ENCODE measurements around the gene TOMM34. TPM values are rescaled to one million over a fixed set of nuclear protein-coding genes. Genes with fewer than 3 reads are reported as not detected.

TOMM34 gene, protein sequence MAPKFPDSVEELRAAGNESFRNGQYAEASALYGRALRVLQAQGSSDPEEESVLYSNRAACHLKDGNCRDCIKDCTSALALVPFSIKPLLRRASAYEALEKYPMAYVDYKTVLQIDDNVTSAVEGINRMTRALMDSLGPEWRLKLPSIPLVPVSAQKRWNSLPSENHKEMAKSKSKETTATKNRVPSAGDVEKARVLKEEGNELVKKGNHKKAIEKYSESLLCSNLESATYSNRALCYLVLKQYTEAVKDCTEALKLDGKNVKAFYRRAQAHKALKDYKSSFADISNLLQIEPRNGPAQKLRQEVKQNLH
- 10 to 100 TPM; 70.8 to 76.6 (median 71.6) TPM for total RNA-seq

DNA sequence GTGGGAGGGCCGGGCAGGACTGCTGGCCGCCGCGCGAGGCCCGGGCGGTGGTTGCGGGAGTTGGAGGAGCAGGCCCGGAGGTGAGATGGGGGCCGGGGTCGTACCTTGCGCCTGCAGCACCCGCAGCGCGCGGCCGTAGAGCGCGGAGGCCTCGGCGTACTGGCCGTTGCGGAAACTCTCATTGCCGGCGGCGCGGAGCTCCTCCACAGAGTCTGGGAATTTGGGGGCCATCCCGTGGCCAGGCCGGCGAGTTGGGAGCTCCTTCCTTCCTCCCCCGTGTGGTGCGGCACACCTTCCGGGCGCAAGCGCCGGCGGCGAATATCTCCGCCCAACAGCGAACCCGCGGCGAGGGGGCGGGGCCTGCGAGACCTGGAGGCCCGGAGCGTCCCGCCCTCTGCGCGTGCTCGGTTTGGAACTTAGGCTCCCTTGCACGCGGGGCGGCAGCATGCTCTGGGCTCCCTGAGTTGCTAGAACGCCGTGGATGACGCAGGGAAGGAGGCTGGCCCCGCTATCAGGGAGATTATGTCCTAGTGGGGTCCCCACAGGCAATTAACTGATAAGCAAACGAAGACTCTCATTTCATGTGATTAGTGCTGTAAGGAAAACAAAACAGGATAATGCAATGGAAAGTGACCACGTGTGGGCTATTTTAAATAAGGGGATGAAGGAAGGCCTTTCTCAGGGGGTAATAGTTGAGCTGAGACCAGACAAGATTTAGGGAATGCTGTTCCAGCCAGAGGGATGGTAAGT is at the start of gene TOMM34:
Gene TOMM34 (minus strand): TSS at position 295 of the 750 bp plus-strand sequence. CDS start 64 bp downstream, at position 231.
- peak within 1 kb of the TSS; percentile 98 for H3K4me3 Mint-ChIP-seq
- no peaks in the 10 kb centered on the region for H3K27me3 Mint-ChIP-seq (ENCODE audit: low read depth)
- peaks cover 26% of the 10 kb centered on the region for H3K36me3 Mint-ChIP-seq (ENCODE audit: insufficient read depth)
- ATAC-seq = peak; percentile 83 to 87
- peaks cover 69% of the 10 kb centered on the region for H3K4me1 Mint-ChIP-seq (ENCODE audit: low read depth)
- DNase-seq = peak; percentile 96
- H3K9me3 Mint-ChIP-seq = no peaks in the 10 kb centered on the region

DNA sequence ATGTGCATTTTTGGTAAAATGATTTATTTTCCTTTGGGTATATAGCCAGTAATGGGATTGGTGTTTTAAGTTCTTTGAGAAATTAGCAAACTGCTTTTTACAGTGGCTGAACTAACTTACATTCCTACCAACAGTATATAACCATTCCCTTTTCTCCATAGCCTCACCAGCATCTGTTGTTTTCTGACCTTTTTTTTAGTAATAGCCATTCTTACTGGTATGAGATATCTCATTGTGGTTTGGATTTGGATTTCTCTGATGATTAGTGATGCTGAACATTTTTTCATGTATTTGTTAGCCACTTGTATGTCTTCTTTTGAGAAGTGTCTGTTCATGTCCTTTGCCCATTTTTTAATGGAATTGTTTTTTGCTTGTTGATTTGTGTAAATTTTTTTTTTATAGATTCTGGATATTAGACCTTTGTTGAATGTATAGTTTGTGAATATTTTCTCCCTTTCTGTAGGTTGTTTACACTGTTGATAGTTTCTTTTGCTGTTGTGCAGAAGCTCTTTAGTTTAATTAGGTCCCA is 48.4 kb upstream of the TOMM34 start:
- Mint-ChIP-seq H3K4me3 (no peak overlapping the region), H3K4me1 (ENCODE audit: low read depth) (peaks cover 50% of the 10 kb centered on the region), H3K27me3 (ENCODE audit: low read depth) (no peaks in the 10 kb centered on the region), H3K36me3 (ENCODE audit: insufficient read depth) (peaks cover 44% of the 10 kb centered on the region), H3K9me3 (no peaks in the 10 kb centered on the region)
- DNase-seq (no peak), ATAC-seq (no peak)

DNA sequence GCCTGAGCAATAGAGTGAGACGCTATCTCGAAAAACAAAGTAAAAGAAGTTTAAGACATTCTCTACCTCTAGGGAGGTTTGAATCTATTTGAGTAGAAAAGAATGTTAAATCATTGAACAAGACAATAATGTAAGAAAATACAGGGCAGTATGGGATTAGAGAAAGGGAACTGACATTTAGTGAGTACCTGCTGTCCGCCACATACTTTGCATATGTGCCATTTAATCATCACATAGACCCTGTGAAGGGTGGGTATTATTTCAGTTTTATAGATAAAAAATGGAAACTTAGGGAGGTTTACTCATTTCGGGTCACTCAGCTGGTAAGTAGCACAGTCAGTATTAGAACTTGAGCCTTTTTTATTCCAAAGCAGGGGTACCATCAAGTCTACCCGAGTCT is 37.5 kb upstream of the TOMM34 start:
- no peaks in the 10 kb centered on the region for H3K9me3 Mint-ChIP-seq
- H3K4me1 Mint-ChIP-seq (ENCODE audit: low read depth) = peaks cover 64% of the 10 kb centered on the region
- DNase-seq (no peak), ATAC-seq (peak; percentile 63)
- peaks cover 61% of the 10 kb centered on the region for H3K36me3 Mint-ChIP-seq (ENCODE audit: insufficient read depth)
- no peaks in the 10 kb centered on the region for H3K27me3 Mint-ChIP-seq (ENCODE audit: low read depth)
- H3K4me3 Mint-ChIP-seq = no peak overlapping the region

DNA sequence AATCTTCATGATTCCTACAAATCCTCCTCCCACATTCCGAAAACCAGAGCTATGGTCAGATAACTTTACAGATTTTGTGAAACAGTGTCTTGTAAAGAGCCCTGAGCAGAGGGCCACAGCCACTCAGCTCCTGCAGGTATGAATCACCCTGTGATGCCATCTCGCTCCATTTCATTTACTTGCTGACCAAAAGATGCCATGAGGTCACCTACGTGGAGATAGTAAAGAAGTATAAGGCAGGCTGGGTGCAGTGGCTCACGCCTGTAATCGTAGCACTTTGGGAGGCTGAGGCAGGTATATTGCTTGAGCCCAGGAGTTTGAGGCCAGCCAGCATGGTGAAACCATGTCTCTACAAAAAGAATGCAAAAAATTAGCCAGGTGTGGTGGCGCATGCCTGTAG is 37.0 kb upstream of the TOMM34 start:
- no peak for ATAC-seq
- Mint-ChIP-seq H3K4me3 (no peak overlapping the region), H3K27me3 (ENCODE audit: low read depth) (no peaks in the 10 kb centered on the region), H3K4me1 (ENCODE audit: low read depth) (peaks cover 64% of the 10 kb centered on the region), H3K9me3 (no peaks in the 10 kb centered on the region), H3K36me3 (ENCODE audit: insufficient read depth) (peaks cover 59% of the 10 kb centered on the region)
- no peak for DNase-seq

DNA sequence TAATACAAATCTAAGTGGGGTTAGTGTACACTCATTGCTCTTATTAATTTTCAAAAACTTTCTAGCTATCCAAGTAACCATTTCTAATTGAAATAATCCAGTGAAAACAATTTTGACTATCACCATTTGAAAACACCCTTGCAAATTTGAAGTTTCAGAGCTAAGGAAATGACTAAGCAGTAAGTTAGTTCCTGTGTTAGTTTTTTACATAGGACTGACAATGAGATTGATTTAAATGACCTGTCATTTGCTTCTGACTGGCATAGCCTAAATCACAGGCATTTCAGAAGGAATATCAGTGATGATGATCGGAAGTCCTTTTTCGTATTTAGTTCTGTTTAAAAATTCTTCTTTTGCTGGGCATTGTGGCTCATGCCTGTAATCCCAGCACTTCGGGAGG is 33.1 kb upstream of the TOMM34 start:
- Mint-ChIP-seq H3K4me3 (peak overlapping the region; percentile 56), H3K27me3 (ENCODE audit: low read depth) (no peaks in the 10 kb centered on the region), H3K9me3 (no peaks in the 10 kb centered on the region), H3K4me1 (ENCODE audit: low read depth) (peaks cover 81% of the 10 kb centered on the region), H3K36me3 (ENCODE audit: insufficient read depth) (peaks cover 47% of the 10 kb centered on the region)
- ATAC-seq (peak in 1 of 2 donors; percentile 38), DNase-seq (no peak)

DNA sequence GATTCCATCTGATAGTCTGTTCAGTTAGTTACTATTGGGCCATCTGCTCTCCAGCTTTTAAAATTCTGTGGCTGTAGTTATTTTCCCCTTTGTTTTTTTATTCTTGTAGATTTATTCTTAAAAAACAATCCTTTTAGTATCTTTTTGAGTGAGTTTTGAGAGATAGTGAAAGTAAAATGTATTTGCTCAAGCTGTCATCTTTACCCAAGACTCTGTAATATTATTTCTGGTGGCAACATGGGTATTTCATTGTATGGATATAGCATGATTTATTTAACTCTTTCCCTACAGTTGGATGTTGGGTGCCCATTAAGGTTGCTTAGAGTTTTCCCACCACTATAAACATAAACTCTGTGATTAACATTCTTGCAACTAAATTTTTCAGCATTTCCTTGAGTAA is 30.8 kb upstream of the TOMM34 start:
- H3K27me3 Mint-ChIP-seq (ENCODE audit: low read depth) = no peaks in the 10 kb centered on the region
- ATAC-seq (peak; percentile 39 to 48), DNase-seq (no peak)
- H3K4me3 Mint-ChIP-seq = peak overlapping the region; percentile 79
- peaks cover 43% of the 10 kb centered on the region for H3K36me3 Mint-ChIP-seq (ENCODE audit: insufficient read depth)
- no peaks in the 10 kb centered on the region for H3K9me3 Mint-ChIP-seq
- peaks cover 74% of the 10 kb centered on the region for H3K4me1 Mint-ChIP-seq (ENCODE audit: low read depth)

DNA sequence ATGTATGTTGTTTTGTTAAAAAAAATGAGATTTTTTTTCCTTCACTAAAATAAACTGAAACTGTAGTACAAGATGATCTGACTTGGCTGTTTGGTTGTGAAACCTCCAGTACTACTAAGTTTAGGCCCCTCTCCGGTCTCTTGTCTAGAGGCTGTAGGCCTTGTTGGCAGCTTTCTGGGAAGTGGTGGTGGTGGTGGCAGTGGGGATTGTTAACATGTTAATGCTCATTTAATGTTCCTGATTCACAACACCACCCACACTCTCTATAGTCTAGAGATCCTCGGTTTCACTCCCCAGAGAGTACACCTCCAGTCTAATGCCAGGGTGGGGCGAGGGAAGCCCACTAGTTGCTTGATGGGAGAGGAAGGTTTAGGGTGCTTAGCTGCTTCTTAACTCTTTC is 30.2 kb upstream of the TOMM34 start:
- Mint-ChIP-seq H3K9me3 (no peaks in the 10 kb centered on the region), H3K4me3 (peak overlapping the region; percentile 79), H3K27me3 (ENCODE audit: low read depth) (no peaks in the 10 kb centered on the region), H3K4me1 (ENCODE audit: low read depth) (peaks cover 75% of the 10 kb centered on the region), H3K36me3 (ENCODE audit: insufficient read depth) (peaks cover 43% of the 10 kb centered on the region)
- peak; percentile 89 to 94 for ATAC-seq
- peak; percentile 11 for DNase-seq

DNA sequence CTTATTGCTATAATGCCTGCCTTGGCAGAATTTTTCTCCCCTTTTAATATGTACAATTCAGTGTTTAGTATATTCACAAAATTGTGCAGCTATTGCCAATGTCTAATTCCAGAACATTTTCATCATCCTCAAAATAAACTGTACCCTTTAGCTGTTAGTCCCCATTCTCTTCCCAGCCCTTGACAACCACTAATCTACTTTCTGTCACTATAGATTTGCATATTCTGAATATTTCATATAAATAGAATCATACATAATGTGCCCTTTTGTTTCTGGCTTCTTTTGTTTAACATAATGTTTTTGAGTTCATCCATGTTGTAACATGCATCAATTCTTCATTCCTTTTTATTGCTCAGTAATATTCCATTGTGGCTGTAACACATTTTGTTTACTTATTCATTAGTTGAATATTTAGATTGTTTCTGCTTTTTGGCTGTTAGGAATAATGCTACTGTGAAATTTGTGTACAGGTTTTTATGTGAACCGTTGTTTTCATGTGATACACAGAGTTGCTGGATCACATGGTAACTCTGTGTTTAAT is 28.5 kb upstream of the TOMM34 start:
- peaks cover 41% of the 10 kb centered on the region for H3K36me3 Mint-ChIP-seq (ENCODE audit: insufficient read depth)
- H3K27me3 Mint-ChIP-seq (ENCODE audit: low read depth) = no peaks in the 10 kb centered on the region

DNA sequence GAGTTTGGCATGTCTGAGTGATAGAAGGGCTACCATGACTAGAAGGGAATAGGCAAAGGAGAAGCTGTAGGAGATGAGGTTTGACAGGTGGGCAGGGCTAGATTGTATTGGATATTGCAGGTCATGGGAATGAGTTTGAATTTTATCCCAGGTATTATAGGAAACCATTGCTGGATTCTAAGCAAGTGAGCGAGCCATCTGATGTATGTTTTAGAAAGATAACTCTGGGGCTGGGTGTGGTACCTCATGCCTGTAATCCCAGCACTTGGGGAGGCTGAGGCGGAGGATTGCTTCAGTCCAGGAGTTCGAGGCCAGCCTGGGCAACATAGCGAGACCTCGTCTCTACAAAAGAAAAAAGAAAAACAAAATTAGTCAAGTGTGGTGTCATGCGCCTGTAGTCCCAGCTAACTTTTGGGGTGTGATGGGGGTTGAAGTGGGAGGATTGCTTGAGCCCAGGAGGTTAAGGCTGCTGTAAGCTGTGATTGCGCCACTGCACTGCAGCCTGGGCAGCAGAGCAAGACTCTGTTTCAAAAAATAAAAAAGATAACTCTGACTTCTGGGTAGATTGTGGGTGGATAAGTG is 23.0 kb upstream of the TOMM34 start:
- no peaks in the 10 kb centered on the region for H3K27me3 Mint-ChIP-seq (ENCODE audit: low read depth)

More for the DNA sequence above, 28.5 kb upstream of the TOMM34 start:
- Mint-ChIP-seq H3K4me3 (no peak overlapping the region), H3K9me3 (no peaks in the 10 kb centered on the region), H3K4me1 (ENCODE audit: low read depth) (peaks cover 71% of the 10 kb centered on the region)
- DNase-seq (no peak), ATAC-seq (no peak)

DNA sequence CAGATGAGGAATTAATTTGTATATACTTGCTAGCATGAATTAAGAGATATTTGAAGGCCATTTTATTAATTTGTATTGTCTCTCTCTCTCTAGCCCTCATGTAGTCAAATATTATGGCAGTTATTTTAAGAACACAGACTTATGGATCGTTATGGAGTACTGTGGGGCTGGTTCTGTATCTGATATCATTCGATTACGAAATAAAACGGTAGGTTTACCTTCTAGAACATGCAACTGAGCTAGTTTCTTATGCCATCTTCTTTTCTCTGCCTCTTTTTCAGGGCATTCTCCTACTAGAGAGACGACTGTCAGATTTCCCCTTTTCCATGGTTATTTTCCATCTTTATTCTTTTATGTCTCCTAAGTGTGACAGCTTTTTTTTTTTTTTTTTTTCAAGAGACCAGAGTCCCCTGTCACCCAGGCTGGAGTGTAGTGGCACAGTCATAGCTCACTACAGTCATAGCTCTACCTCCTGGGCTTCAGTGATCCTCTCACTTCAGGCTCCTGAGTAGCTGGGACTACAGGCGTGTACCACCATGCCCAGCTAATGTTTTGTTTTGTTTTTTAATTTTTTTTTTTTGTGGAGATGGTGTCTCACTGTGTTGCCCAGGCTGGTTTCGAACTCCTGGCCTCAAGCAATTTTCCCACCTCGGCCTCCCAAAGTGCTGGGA is 21.7 kb upstream of the TOMM34 start:
- Mint-ChIP-seq H3K4me1 (ENCODE audit: low read depth) (peaks cover 82% of the 10 kb centered on the region), H3K36me3 (ENCODE audit: insufficient read depth) (peaks cover 62% of the 10 kb centered on the region), H3K27me3 (ENCODE audit: low read depth) (no peaks in the 10 kb centered on the region), H3K4me3 (no peak overlapping the region), H3K9me3 (no peaks in the 10 kb centered on the region)
- ATAC-seq (peak; percentile 79 to 85), DNase-seq (no peak)

More for the DNA sequence above, 23.0 kb upstream of the TOMM34 start:
- H3K9me3 Mint-ChIP-seq = no peaks in the 10 kb centered on the region
- H3K4me3 Mint-ChIP-seq = no peak overlapping the region
- peaks cover 75% of the 10 kb centered on the region for H3K4me1 Mint-ChIP-seq (ENCODE audit: low read depth)
- DNase-seq = no peak
- peaks cover 55% of the 10 kb centered on the region for H3K36me3 Mint-ChIP-seq (ENCODE audit: insufficient read depth)
- ATAC-seq = no peak

DNA sequence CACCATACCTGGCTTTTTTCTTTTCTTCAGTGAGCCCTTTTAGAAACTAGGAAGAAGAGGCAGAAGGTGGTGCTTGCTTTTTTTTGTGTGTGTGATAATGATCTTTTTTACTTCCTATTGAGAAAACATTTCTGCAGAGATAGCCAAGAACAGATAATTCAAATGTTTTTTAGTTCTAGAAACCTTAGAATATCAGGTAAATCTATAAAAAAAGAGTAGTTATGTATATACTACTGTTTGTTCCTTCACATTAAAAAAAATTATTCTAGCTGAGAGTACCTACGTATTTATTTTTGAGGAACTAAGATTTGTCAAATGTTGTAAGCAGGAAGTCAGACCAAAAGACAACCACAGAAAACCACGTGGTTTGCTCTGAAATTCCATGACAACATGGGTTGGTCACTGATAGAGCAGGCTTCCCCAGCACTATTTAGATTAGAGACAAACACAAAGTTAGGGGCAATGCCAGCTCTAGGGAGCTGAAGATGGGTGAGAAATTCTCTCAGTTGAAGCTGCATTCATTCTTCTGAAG is 19.0 kb upstream of the TOMM34 start:
- H3K9me3 Mint-ChIP-seq = no peaks in the 10 kb centered on the region
- H3K4me3 Mint-ChIP-seq = peak overlapping the region; percentile 73
- ATAC-seq (peak; percentile 76 to 81), DNase-seq (peak; percentile 53)
- no peaks in the 10 kb centered on the region for H3K27me3 Mint-ChIP-seq (ENCODE audit: low read depth)
- peaks cover 88% of the 10 kb centered on the region for H3K4me1 Mint-ChIP-seq (ENCODE audit: low read depth)
- H3K36me3 Mint-ChIP-seq (ENCODE audit: insufficient read depth) = peaks cover 73% of the 10 kb centered on the region

DNA sequence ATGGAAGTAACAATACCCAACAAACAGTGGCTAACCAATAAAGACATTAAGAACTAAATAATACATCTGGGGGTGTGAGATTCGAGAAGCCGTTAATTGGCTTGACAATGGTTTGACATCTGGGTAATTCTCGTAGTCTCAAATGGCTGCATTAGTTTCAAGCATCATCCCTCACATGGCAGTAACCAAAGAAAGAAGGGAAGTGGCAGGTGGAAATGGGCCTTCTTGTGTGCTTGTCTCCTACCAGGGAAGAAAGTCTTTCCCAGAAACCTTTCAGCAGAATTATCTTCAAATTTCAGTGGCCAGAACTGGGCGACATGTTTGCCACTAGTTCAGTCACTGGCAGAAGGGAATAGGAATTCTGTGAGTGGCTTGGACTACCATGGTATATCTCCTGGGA is 16.5 kb upstream of the TOMM34 start:
- H3K4me3 Mint-ChIP-seq = no peak overlapping the region
- DNase-seq (no peak), ATAC-seq (no peak)
- no peaks in the 10 kb centered on the region for H3K27me3 Mint-ChIP-seq (ENCODE audit: low read depth)
- peaks cover 88% of the 10 kb centered on the region for H3K4me1 Mint-ChIP-seq (ENCODE audit: low read depth)
- H3K36me3 Mint-ChIP-seq (ENCODE audit: insufficient read depth) = peaks cover 70% of the 10 kb centered on the region
- H3K9me3 Mint-ChIP-seq = no peaks in the 10 kb centered on the region

DNA sequence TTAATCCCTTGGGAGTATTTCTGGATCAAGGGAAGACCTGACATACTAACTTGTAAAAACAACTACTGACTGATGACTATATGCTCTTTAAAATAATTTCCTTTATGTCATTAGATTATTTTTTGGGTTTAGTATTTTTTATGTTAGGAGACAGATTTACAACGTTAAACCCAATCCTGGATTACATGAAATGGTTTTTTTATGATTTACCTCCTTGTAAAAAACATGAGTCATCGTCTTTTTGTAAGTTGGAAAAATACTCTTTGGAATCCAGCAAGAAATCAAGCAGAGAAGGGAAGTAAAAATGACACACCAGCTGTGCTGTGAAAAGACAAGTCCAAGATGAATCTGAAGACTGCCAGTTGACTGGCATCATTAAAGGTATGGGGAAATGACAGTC is 12.9 kb upstream of the TOMM34 start:
- H3K27me3 Mint-ChIP-seq (ENCODE audit: low read depth) = no peaks in the 10 kb centered on the region
- H3K9me3 Mint-ChIP-seq = no peaks in the 10 kb centered on the region
- H3K36me3 Mint-ChIP-seq (ENCODE audit: insufficient read depth) = peaks cover 55% of the 10 kb centered on the region
- H3K4me1 Mint-ChIP-seq (ENCODE audit: low read depth) = peaks cover 85% of the 10 kb centered on the region
- H3K4me3 Mint-ChIP-seq = peak overlapping the region; percentile 61
- ATAC-seq (no peak), DNase-seq (no peak)
